Measurements from ENCODE around the gene TMEM201. TPM values are rescaled to one million over a fixed set of nuclear protein-coding genes. Genes with fewer than 3 reads are reported as not detected.

Gene TMEM201
- total and polyA plus RNA-seq, 2 donors (not counting 3 experiments of a cell fraction or from before 2014, with no cell fraction given) = 8.3 to 24.8 TPM

DNA sequence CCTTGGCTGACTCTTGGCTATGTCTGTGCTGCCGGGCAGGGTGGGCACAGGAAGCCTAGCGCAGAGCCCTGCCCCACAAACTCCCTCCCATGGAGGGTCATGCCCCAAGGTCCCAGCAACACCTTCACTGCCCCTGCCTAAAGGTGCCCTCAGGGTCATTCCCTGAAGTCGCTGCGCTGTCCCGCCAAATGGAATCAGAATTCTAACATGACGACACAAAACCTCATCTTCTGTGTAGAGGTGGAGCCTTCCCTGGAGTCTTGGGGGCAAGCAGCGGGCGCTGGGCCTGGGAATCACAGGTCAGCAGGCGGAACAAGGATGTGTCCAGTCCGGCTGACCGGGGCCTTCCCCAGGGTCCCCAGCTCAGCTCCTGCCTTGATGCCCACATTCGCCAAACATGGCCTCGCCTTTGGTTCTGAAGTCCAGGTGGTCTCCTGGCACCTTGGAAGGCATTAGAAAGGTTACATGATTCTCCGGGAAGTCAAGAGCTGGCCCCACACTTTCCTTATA is 17.3 kb downstream of the TMEM201 start:
- TF ChIP-seq, protein P1, sequence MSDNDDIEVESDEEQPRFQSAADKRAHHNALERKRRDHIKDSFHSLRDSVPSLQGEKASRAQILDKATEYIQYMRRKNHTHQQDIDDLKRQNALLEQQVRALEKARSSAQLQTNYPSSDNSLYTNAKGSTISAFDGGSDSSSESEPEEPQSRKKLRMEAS (IDR thresholded peaks at IDR 0.05; ENCODE audit: insufficient read depth, insufficient read length) = no peak
- TF ChIP-seq EZH2 (IDR thresholded peaks at IDR 0.05; ENCODE audit: borderline replicate concordance, low read depth, low read length, severe bottlenecking) (no peak), GATA2 (IDR thresholded peaks at IDR 0.05; ENCODE audit: insufficient read depth, insufficient read length, low read depth, low read length) (no peak), POLR2A (IDR thresholded peaks at IDR 0.05; ENCODE audit: low read depth, low read length) (no peak), POLR2AphosphoS5 (IDR thresholded peaks at IDR 0.05; ENCODE audit: insufficient read depth, low read depth, low read length) (no peak), JUN (IDR thresholded peaks at IDR 0.05; ENCODE audit: borderline replicate concordance, insufficient read depth, insufficient read length, low read depth) (no peak), MYC (IDR thresholded peaks at IDR 0.05; ENCODE audit: low read depth, low read length) (no peak), FOS (IDR thresholded peaks at IDR 0.05; ENCODE audit: borderline replicate concordance, insufficient read depth, low read length) (no peak)
- TF ChIP-seq, protein P2, sequence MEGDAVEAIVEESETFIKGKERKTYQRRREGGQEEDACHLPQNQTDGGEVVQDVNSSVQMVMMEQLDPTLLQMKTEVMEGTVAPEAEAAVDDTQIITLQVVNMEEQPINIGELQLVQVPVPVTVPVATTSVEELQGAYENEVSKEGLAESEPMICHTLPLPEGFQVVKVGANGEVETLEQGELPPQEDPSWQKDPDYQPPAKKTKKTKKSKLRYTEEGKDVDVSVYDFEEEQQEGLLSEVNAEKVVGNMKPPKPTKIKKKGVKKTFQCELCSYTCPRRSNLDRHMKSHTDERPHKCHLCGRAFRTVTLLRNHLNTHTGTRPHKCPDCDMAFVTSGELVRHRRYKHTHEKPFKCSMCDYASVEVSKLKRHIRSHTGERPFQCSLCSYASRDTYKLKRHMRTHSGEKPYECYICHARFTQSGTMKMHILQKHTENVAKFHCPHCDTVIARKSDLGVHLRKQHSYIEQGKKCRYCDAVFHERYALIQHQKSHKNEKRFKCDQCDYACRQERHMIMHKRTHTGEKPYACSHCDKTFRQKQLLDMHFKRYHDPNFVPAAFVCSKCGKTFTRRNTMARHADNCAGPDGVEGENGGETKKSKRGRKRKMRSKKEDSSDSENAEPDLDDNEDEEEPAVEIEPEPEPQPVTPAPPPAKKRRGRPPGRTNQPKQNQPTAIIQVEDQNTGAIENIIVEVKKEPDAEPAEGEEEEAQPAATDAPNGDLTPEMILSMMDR (IDR thresholded peaks at IDR 0.05; ENCODE audit: extremely low read depth in 1 of 2, insufficient read depth in 1 of 2, low read depth in 1 of 2, low read length in 2 of 2) = no peak
- intact Hi-C loops (cut with micrococcal nuclease) (no loop called here), dilution Hi-C loops (cut with MboI; ENCODE audit: extremely low pct_ligation_motif_present, low sequenced_read_pairs) (no loop called here)
- no peaks in the 10 kb centered on the region for H4K20me1 ChIP-seq (replicated peaks; ENCODE audit: control insufficient read depth, extremely low read depth, insufficient read depth, low read length)
- ChIA-PET POLR2A (no interaction called here), CTCF (interaction anchor here (0.9 kb wide), 1 partner anchor 9 kb away, joined by 3 read pairs; no protein-coding TSS in a partner anchor)
- H3K9ac ChIP-seq (replicated peaks; ENCODE audit: extremely low read depth, insufficient read depth, low read length) = no peak overlapping the region
- H3K27me3 ChIP-seq (ENCODE audit: control insufficient read depth in 2 of 2, insufficient read depth in 2 of 2, low read length in 2 of 2) = no peaks in the 10 kb centered on the region
- H3K9me3 ChIP-seq (replicated peaks; ENCODE audit: control insufficient read depth, insufficient read depth, low read length) = no peaks in the 10 kb centered on the region
- no peak overlapping the region for H3K27ac ChIP-seq (ENCODE audit: insufficient read depth, low read depth, low read length)
- no peak for FAIRE-seq
- no peaks in the 10 kb centered on the region for H3K4me1 ChIP-seq (ENCODE audit: control insufficient read depth, extremely low read depth, insufficient read depth, low read length)
- no peaks in the 10 kb centered on the region for H3K79me2 ChIP-seq (ENCODE audit: control insufficient read depth, insufficient read depth, low read length)
- H3K4me3 ChIP-seq (replicated peaks in 1 of 3; ENCODE audit: insufficient read depth in 1 of 3, low read depth in 1 of 3, low read length in 3 of 3) = no peak overlapping the region
- no peak overlapping the region for H2AFZ ChIP-seq (ENCODE audit: low read depth, low read length)
- peaks cover 0 to 26% of the 10 kb centered on the region in 2 experiments for H3K36me3 ChIP-seq (ENCODE audit: control insufficient read depth in 2 of 2, extremely low read depth in 1 of 2, insufficient read depth in 2 of 2, low read length in 2 of 2)
- BruUV-seq (replicated peaks) = no TSS peak
- H3K9me1 ChIP-seq (replicated peaks; ENCODE audit: control insufficient read depth, extremely low read depth, insufficient read depth, low read length) = no peaks in the 10 kb centered on the region
- no peak overlapping the region for H3K4me2 ChIP-seq (ENCODE audit: insufficient read depth, low read length)
- no peak for DNase-seq (ENCODE audit: low read depth, low spot score)
